Central memory CD8-positive, alpha-beta T cell (primary cell): ENCODE measurements around the gene TMEM45A.
"Not testable (repeated sequence)": the region's sequence is repeated elsewhere in the genome, so short reads cannot be mapped to it uniquely, and the experiment has no call there.

Experiments
- ATAC-seq: fragments of 150-1000 bp; cut with Tn5 transposase; replicated peaks from 2 replicates; pipeline ENCODE4 v1.10.0; 2022; ENCODE audit warnings: mild to moderate bottlenecking, moderate FRiP score, moderate number of reproducible peaks; ENCODE audit not compliant: poor library complexity, severe bottlenecking; ENCODE audit errors: extremely low read depth
- DNase-seq, 2 donors: peaks; one replicate each; pipeline ENCODE4 v3.0.0; 2021; ENCODE audit warnings: low spot score in 2 of 2
- H3K27ac Mint-ChIP-seq: one replicate; pipeline ENCODE4 v1.8.0; 2022; ENCODE audit warnings: low read depth, mild to moderate bottlenecking, moderate library complexity, mixed read lengths
- H3K27me3 Mint-ChIP-seq: one replicate; pipeline ENCODE4 v1.8.0; 2022; ENCODE audit warnings: mixed read lengths
- H3K36me3 Mint-ChIP-seq: one replicate; pipeline ENCODE4 v1.8.0; 2022; ENCODE audit warnings: mild to moderate bottlenecking, moderate library complexity, mixed read lengths; ENCODE audit not compliant: insufficient read depth
- H3K4me1 Mint-ChIP-seq: one replicate; pipeline ENCODE4 v1.8.0; 2022; ENCODE audit warnings: mixed read lengths
- H3K4me3 Mint-ChIP-seq: one replicate; pipeline ENCODE4 v1.8.0; 2022; ENCODE audit warnings: mild to moderate bottlenecking, moderate library complexity, mixed read lengths
- H3K9me3 Mint-ChIP-seq: one replicate; pipeline ENCODE4 v1.8.0; 2022; ENCODE audit warnings: mixed read lengths

TMEM45A gene

DNA sequence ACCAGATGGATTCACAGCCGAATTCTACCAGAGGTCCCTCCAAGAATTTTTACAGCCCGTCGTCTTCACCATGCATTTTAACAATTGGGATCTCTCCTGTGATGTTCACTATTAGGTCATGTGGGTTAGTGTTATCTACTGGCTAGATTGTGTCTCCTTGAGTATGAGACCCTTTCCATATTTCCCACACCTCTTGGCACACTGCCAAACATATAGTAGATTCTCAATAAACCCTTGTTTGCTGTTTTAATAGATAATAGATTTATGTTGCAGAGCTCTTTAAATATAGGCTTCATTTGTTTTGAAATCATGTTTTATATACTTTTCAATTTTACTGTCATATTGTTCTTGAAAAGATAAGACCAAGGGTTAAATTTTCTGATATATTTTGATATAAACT lies 82.1 kb downstream of the TMEM45A start:
- Mint-ChIP-seq H3K4me3 (no peak overlapping the region), H3K4me1 (no peaks in the 10 kb centered on the region), H3K9me3 (no peaks in the 10 kb centered on the region), H3K27me3 (peaks cover 28% of the 10 kb centered on the region), H3K27ac (no peak overlapping the region), H3K36me3 (peaks cover 1% of the 10 kb centered on the region)
- ATAC-seq (no peak), DNase-seq (no peak)

DNA sequence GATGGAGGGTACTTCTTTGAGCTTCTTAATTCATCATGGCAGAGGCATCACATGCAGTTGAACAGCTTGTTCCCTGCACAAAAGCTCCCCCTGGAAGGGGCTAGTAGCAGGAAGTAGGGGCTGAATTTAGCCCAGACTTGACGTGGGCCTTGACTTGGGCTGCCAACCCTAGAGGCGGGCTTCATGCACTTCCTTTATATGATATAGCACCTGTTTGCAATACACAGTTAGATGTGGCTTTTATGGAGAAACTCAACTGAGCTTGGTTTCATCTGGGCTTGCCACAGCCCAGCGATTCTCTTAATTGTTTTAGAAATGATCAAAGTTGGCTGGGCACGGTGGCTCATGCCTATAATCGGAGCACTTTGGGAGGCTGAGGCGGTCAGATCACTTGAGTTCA lies 83.3 kb downstream of the TMEM45A start:
- no peak overlapping the region for H3K27ac Mint-ChIP-seq
- no peak for DNase-seq
- no peak for ATAC-seq
- peaks cover 39% of the 10 kb centered on the region for H3K27me3 Mint-ChIP-seq
- H3K36me3 Mint-ChIP-seq: peaks cover 1% of the 10 kb centered on the region
- no peaks in the 10 kb centered on the region for H3K9me3 Mint-ChIP-seq
- H3K4me3 Mint-ChIP-seq: no peak overlapping the region
- H3K4me1 Mint-ChIP-seq: no peaks in the 10 kb centered on the region

DNA sequence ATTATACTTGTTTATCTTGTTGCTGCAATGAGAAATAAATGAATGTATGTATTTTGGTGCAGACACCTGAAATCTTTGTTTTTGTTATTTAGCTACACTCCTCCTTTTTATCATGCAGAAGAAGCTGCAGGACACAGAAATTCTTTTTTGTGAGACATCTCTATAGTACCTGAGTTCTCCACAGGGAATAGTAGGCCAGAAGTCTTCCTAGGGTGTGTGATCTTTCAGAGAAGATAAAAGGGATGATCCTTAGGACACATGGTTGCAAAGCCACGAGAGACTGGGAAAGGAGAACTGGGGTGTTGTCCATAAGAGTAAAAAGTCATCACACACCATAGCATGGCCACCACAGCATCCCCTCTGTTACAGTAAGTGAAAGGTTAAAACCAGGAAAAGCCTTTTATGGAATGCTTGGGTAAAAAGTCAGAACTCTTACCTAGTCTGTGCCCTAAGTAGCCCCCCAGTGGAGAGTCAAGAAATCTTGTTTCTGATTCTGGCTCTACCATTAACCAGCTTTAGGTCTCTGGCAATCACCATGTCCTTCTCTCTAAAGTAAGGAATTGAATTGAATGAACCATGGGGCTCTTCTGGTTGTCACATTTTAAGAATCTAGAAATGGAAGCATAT lies 85.1 kb downstream of the TMEM45A start:
- no peak overlapping the region for H3K27ac Mint-ChIP-seq
- H3K9me3 Mint-ChIP-seq: no peaks in the 10 kb centered on the region
- H3K36me3 Mint-ChIP-seq: no peaks in the 10 kb centered on the region
- H3K27me3 Mint-ChIP-seq: peaks cover 52% of the 10 kb centered on the region
- no peaks in the 10 kb centered on the region for H3K4me1 Mint-ChIP-seq
- H3K4me3 Mint-ChIP-seq: no peak overlapping the region
- no peak for DNase-seq
- no peak for ATAC-seq

DNA sequence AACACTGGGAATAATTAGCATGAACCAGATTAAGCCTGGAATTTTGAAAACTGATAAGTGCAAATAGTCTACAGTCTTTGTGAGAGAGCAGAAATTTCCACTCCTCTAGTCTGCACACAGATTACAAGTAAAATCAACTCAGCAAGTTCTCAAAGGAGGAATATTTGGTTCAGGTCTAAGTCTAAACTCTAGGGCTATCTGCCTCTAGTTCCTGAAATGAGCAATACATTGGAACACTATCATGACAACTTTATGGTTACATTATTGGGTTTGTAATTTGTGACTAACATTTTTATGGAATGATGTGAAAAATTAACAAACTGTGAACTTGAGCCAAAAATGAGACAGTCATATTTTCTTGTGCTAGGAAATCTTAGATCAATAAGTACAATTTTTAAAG lies 86.2 kb downstream of the TMEM45A start:
- no peak for ATAC-seq
- no peaks in the 10 kb centered on the region for H3K36me3 Mint-ChIP-seq
- no peak for DNase-seq
- H3K27me3 Mint-ChIP-seq: peaks cover 52% of the 10 kb centered on the region
- H3K4me1 Mint-ChIP-seq: no peaks in the 10 kb centered on the region
- H3K9me3 Mint-ChIP-seq: no peaks in the 10 kb centered on the region
- H3K27ac Mint-ChIP-seq: no peak overlapping the region
- no peak overlapping the region for H3K4me3 Mint-ChIP-seq

DNA sequence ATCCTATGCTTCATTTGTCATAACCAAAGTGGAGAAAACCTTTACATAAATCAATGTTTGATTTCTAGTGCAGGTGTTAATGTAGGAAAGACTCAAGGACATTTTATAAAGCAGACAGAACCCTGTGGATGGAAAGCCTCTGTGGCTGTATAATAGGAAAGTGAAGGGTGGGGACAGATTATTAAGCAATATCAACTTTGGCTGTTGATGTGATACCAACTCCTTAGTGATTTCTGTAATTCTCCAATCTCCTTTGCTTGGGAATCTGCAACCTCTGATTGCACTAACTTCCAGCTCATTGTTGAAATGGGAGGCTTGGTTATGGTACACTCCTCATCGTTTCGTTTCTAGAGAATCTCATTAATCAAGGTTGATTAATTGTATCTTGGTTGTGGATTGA lies 87.7 kb downstream of the TMEM45A start:
- Mint-ChIP-seq H3K36me3 (no peaks in the 10 kb centered on the region), H3K4me3 (no peak overlapping the region), H3K27ac (no peak overlapping the region), H3K27me3 (peaks cover 39% of the 10 kb centered on the region), H3K4me1 (no peaks in the 10 kb centered on the region), H3K9me3 (no peaks in the 10 kb centered on the region)
- DNase-seq: no peak
- no peak for ATAC-seq

DNA sequence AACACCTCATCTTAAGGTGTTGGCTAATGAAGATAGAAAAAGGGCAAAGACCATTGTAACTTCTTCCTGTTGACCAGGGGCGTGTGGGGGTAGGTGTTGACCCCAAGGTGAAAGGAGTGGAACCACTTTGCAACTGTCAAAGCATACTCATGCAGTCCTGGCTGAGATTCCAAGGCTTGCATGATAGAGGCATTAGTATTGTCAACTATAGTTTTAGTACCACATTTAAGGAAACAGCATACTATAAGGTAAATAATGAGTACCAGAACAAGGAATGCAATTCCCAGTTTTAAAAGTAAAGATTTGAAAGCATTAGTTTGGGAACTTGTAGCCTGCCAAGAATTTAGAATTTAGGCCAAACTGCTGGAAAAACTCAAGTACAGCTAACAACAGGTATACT lies 89.2 kb downstream of the TMEM45A start:
- Mint-ChIP-seq H3K4me3 (no peak overlapping the region), H3K9me3 (no peaks in the 10 kb centered on the region), H3K27ac (no peak overlapping the region), H3K27me3 (peaks cover 39% of the 10 kb centered on the region), H3K36me3 (no peaks in the 10 kb centered on the region), H3K4me1 (no peaks in the 10 kb centered on the region)
- DNase-seq: no peak
- ATAC-seq: no peak

DNA sequence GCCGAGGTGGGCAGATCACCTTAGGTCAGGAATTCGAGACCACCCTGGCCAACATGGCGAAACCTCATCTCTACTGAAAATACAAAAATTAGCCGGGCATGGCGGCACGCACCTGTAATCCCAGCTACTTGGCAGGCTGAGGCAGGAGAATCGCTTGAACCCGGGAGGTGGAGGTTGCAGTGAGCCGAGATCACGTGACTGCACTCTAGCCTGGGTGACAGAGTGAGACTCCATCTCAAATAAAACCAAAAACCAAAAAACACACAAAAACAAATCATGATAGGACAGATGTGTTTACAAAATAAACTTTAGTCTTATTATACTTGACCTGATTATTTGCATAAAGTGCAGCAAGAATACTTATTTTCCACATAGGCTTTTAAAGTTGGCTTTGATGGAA lies 89.7 kb downstream of the TMEM45A start:
- not testable (repeated sequence) for H3K27ac Mint-ChIP-seq, DNase-seq, H3K4me1 Mint-ChIP-seq, H3K36me3 Mint-ChIP-seq, H3K4me3 Mint-ChIP-seq, ATAC-seq, H3K9me3 Mint-ChIP-seq
- peaks cover 37% of the 10 kb centered on the region for H3K27me3 Mint-ChIP-seq

DNA sequence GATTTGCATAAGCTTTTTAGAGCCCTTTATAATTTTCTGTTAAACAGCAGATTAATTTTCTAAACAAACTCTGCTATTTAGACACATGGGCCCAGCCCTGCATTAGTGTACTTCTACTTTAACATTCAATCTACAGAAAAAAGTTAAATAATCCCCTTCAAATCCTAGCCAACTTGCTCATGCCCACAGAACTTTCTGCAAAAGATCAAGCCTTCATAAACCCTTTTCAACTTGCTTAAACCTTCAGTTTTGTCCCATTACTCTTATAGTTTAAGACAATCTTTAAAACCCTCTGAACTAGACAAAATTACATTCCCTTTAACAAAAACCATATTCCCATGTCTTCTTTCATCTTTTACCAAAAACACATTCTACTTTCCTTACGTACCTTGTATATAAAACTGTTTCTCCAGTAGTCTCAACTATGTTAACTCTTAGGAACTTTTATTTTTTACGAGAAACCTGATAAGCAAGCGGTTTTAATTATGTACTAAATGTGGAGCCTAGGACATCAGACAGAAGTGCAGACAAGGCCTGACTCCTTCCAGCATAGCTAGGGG lies 91.8 kb downstream of the TMEM45A start:
- Mint-ChIP-seq H3K27me3 (peaks cover 29% of the 10 kb centered on the region), H3K27ac (no peak overlapping the region), H3K4me3 (no peak overlapping the region), H3K4me1 (no peaks in the 10 kb centered on the region), H3K9me3 (no peaks in the 10 kb centered on the region), H3K36me3 (no peaks in the 10 kb centered on the region)
- DNase-seq (no peak), ATAC-seq (no peak)

DNA sequence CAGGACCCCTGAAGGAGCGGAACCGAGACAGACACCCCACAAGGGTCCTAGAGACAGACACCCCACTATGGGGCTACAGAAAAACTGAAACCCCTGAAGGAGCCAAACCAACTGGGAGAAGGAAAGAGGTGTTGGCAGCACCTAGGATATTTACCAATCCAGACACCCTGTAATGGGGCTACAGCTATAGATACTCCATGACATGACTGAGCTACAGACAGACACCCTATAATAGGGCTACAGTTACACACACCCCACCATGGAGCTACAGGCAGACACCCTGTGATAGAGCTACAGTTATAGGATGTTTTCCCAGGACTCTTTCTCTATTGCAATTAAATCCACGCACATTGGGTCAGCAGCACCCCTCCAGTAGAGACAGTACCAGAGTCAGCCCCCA lies 94.4 kb downstream of the TMEM45A start:
- no peak for ATAC-seq
- H3K9me3 Mint-ChIP-seq: no peaks in the 10 kb centered on the region

DNA sequence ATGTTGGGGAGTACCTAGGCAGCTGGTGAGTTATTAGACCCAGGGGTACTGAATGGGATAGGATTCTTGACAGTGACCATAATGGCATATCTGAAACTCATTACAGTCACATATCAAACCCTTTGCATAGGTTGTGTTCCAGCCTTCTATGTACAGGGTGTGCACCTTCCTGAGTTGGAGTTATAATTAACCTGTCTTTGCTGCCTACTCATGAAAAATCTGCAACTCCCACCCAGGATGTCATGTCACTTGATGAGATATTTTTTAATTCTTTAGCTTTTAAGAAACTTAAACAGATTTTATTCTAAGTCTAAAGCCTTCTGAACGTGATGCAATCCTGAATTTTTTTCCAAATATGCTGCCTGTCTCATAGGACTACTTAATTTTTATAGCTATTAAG lies 95.8 kb downstream of the TMEM45A start:
- Mint-ChIP-seq H3K27ac (no peak overlapping the region), H3K4me3 (no peak overlapping the region), H3K36me3 (no peaks in the 10 kb centered on the region), H3K4me1 (no peaks in the 10 kb centered on the region), H3K9me3 (no peaks in the 10 kb centered on the region), H3K27me3 (no peaks in the 10 kb centered on the region)
- ATAC-seq: no peak
- DNase-seq: no peak

More for the DNA sequence above, 94.4 kb downstream of the TMEM45A start:
- no peak for DNase-seq
- H3K4me3 Mint-ChIP-seq: no peak overlapping the region
- no peak overlapping the region for H3K27ac Mint-ChIP-seq
- H3K27me3 Mint-ChIP-seq: peaks cover 2% of the 10 kb centered on the region
- H3K36me3 Mint-ChIP-seq: no peaks in the 10 kb centered on the region
- H3K4me1 Mint-ChIP-seq: no peaks in the 10 kb centered on the region

DNA sequence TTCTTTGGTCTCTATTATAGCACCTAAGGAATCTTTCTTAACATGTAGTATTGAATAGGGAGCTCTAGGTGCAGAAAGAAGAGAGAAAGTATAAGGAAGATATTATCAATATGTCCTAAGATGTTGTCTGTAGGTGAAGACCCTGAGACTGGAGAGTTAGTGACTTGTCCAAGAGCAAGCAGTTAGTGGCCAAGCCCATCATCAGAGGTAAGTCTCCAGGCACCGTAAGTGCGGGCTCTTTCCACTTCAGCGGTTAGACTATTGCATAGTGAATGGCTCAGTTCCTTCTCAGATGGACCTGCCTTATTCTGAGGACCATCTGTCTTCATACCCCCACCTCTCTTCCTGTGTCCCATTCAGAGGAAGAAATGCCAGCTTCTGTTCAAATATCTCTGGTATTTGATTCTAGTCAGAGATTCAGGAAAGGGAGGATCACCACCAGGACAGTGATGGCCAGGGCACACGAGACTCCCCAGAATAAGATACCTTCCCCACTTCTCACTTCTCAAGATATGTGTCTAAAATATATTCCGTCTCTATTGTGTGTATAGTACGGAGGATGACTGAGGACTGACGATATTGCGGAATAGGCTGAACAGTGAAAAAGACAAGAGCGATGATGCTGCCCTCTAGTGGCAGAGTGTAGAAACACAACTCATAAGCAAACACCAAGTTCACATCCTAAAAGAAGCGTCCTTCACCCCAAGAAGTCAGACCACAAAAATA lies 97.9 kb downstream of the TMEM45A start:
- Mint-ChIP-seq H3K4me3 (no peak overlapping the region), H3K27ac (peak overlapping the region; percentile 27), H3K4me1 (no peaks in the 10 kb centered on the region), H3K9me3 (no peaks in the 10 kb centered on the region), H3K27me3 (no peaks in the 10 kb centered on the region), H3K36me3 (peaks cover 1% of the 10 kb centered on the region)
- peak; percentile 73 for ATAC-seq
- peak; percentile 35 to 44 for DNase-seq

DNA sequence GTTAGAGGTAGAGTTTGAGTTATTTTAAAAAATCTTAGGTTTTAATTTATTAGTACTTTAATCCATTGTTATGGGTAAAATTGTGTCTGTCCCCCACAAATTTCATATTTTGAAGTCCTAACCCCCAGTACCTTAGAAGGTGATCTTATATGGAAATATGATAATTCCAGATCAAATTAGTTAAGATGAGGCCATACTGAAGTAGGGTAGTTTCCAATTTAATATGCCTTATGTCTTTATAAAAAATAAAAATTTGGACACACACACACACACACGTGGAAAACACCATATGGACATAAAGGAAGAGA lies 98.4 kb downstream of the TMEM45A start:
- ATAC-seq: no peak
- Mint-ChIP-seq H3K27ac (no peak overlapping the region), H3K27me3 (no peaks in the 10 kb centered on the region), H3K36me3 (peaks cover 1% of the 10 kb centered on the region), H3K9me3 (no peaks in the 10 kb centered on the region), H3K4me1 (no peaks in the 10 kb centered on the region), H3K4me3 (no peak overlapping the region)
- DNase-seq: no peak

DNA sequence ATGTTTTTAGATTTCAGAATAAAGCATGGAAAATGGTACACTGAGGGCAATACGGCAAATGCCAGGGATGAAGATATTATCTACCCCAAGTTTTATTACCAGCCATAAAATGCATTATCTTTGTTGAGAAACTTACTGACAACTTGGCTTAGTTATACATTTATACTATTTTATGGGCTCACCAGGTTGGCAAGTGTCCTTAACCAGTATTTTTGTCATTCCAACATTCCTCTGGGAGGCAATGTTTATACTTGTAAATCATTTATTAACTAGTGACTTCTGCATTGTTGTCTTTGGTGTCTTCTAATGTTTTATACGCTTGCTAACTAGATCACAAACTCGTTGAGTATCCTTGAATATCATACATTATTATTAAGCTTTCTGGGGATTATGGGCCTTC lies 99.0 kb downstream of the TMEM45A start:
- Mint-ChIP-seq H3K9me3 (no peaks in the 10 kb centered on the region), H3K4me3 (no peak overlapping the region)

More for the DNA sequence above, 99.0 kb downstream of the TMEM45A start:
- DNase-seq (no peak), ATAC-seq (no peak)
- Mint-ChIP-seq H3K27ac (no peak overlapping the region), H3K36me3 (peaks cover 1% of the 10 kb centered on the region), H3K4me1 (no peaks in the 10 kb centered on the region), H3K27me3 (no peaks in the 10 kb centered on the region)
